Right lobe of liver (tissue), 6 donors: ENCODE data around the gene PAK6. TPM values are rescaled to one million over a fixed set of nuclear protein-coding genes. Genes with fewer than 3 reads are reported as not detected.

Experiments used
- ATAC-seq, 4 donors: fragments of 200-7000 bp; cut with Tn5 transposase; one replicate each; pipeline ENCODE4 v1.9.1; 2020; ENCODE audit warnings: mild to moderate bottlenecking in 4 of 4, moderate library complexity in 4 of 4
- DNase-seq, 3 donors: peaks; one replicate each; pipeline ENCODE4 v3.0.0-alpha.2; 2020
- H3K27ac ChIP-seq, 3 donors: fragments of 200-600 bp; one replicate each; pipeline ENCODE4 v1.8.0; 2022
- H3K27me3 ChIP-seq, 2 donors: fragments of 200-600 bp; one replicate each; pipeline ENCODE4 v1.8.0; 2022
- H3K36me3 ChIP-seq, 4 donors: fragments of 200-600 bp; sonication (generic) in 1 of 4; one replicate each; pipeline versions ENCODE4 v1.5.1 to v1.8.0; 2017 to 2022; ENCODE audit warnings: control low read depth in 1 of 4
- H3K4me1 ChIP-seq, 4 donors: fragments of 200-600 bp; sonication (generic) in 1 of 4; one replicate each; pipeline versions ENCODE4 v1.5.1 to v1.8.0; 2017 to 2022; ENCODE audit warnings: control low read depth in 1 of 4
- H3K4me3 ChIP-seq, 3 donors: fragments of 200-600 bp; one replicate each; pipeline ENCODE4 v1.8.0; 2022
- H3K9me3 ChIP-seq, 4 donors: fragments of 200-600 bp; sonication (generic) in 1 of 4; one replicate each; pipeline versions ENCODE4 v1.5.1 to v1.8.0; 2017 to 2022; ENCODE audit warnings: control low read depth in 1 of 4
- POLR2A ChIP-seq: fragments of 450-650 bp; IDR thresholded peaks from one replicate; pipeline ENCODE4 v1.6.1; 2017; ENCODE audit warnings: antibody characterized with exemption, mild to moderate bottlenecking
- WGBS: methylation state at CpG from one replicate; pipeline ENCODE4 v1.1.6; 2018; ENCODE audit warnings: low coverage, low lambda C conversion rate; ENCODE audit not compliant: insufficient coverage; ENCODE audit errors: missing lambda C conversion rate; 5-methylcytosine and 5-hydroxymethylcytosine counted together
- intact Hi-C, 2 donors: fragments of 100-400 bp; cut with DNase I; formaldehyde crosslinking; loops; one replicate each; pipeline versions ENCODE4 v1.11.2 to v1.14.1; 2022
- total RNA-seq, 6 experiments: library from RNA; depleted of rRNA in 2 of 6; stranded (reverse); fragments of >200 nt in 2 of 6; fragmentation: NEBNext Ultra II Directional in 3 of 6; extraction: Animal tissue kit (Norgen Biotek cat#: 25700) in 3 of 6; gene quantifications; one replicate each; pipeline versions ENCODE4 v1.1.0 to v1.2.4, GENCODE V29; 2016 to 2023
- TF ChIP-seq, protein P1 (sequence below), 4 donors: fragments of 200-600 bp in 3 of 4; fragments of 450-650 bp in 1 of 4; IDR thresholded peaks; one replicate each; pipeline versions ENCODE4 v1.5.1 to v1.8.0; 2016 to 2022; ENCODE audit warnings: antibody characterized with exemption in 4 of 4, mild to moderate bottlenecking in 2 of 4
- donor health status: DM: no; HTN: yes; CAD: no.
- donor health status: DM: no; HTN: no; CAD: no.
- donor health status: DM: no; HTN: no; CAD: no.
- donor health status: DM: no; HTN: yes; CAD: no.
- donor health status: DM: no; HTN: yes; CAD: no.

PAK6 gene
- total RNA-seq, 6 experiments from 2014 or later, result 0.05 to 0.19 (median 0.10) TPM; not detected in 2

- Histone ChIP-seq H3K4me3 (no peak overlapping the region), H3K36me3 (no peaks in the 10 kb centered on the region), H3K27me3 (peaks cover 0 to 17% of the 10 kb centered on the region in 2 donors), H3K4me1 (peaks cover 0 to 14% (median 5%) of the 10 kb centered on the region in 4 donors), H3K27ac (no peak overlapping the region), H3K9me3 (no peaks in the 10 kb centered on the region)
- ATAC-seq (no peak), DNase-seq (no peak)
- intact Hi-C loops, result no loop called here
- 75% methylated on average over 1 of the region's 8 CpGs for WGBS
- no peak for TF ChIP-seq POLR2A
- TF ChIP-seq, protein P1, sequence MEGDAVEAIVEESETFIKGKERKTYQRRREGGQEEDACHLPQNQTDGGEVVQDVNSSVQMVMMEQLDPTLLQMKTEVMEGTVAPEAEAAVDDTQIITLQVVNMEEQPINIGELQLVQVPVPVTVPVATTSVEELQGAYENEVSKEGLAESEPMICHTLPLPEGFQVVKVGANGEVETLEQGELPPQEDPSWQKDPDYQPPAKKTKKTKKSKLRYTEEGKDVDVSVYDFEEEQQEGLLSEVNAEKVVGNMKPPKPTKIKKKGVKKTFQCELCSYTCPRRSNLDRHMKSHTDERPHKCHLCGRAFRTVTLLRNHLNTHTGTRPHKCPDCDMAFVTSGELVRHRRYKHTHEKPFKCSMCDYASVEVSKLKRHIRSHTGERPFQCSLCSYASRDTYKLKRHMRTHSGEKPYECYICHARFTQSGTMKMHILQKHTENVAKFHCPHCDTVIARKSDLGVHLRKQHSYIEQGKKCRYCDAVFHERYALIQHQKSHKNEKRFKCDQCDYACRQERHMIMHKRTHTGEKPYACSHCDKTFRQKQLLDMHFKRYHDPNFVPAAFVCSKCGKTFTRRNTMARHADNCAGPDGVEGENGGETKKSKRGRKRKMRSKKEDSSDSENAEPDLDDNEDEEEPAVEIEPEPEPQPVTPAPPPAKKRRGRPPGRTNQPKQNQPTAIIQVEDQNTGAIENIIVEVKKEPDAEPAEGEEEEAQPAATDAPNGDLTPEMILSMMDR (IDR thresholded peaks at IDR 0.05), result no peak
Observed at GRCh38 chr15:40250304-40250656, 11.4 kb downstream of the PAK6 start.

DNA sequence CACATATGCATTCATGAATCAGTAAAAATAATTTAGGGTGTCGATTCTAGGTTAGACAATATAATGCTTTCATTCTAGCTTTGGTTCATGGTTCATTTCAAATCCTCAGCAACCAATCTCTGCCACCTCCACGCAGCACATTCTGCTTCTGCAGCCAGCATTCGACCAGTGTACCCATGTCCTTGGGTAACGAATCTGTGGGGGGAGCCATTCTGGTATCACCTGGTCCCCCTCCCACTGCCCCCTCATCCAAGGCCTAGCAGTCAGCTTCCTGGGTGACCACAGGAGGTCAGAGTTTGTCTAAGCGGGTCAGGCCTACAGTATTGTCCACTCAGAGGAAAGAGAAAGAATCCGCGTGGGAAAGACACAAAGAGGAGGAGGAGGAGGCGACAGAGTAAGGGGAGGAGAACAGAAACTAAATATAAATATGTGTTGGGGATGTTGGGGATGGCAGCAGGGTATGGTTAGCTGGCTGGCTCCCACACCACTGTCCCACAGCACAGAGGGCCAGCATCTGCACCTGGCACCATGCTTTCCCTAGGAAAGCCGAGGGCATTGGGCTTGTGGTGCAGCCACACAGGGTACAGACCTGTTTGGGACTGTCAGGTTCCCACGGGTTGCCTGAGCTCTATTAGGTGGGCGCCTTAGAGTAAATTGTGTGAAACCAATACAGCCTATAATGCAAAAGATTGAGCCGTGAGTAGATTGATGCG is 12.1 kb downstream of the PAK6 start:
- ATAC-seq (no peak), DNase-seq (peak in 1 of 3 donors; percentile 6)
- H3K27ac ChIP-seq, result no peak overlapping the region
- no peaks in the 10 kb centered on the region for H3K36me3 ChIP-seq
- H3K4me1 ChIP-seq, result peaks cover 0 to 14% (median 5%) of the 10 kb centered on the region in 4 donors
- intact Hi-C loops, result no loop called here
- WGBS, result 87% methylated on average over 11 of the region's 13 CpGs
- no peak for TF ChIP-seq POLR2A
- TF ChIP-seq, protein P1 (IDR thresholded peaks at IDR 0.05), result no peak
- no peak overlapping the region for H3K4me3 ChIP-seq
- H3K9me3 ChIP-seq, result no peaks in the 10 kb centered on the region
- H3K27me3 ChIP-seq, result peaks cover 0 to 17% of the 10 kb centered on the region in 2 donors

DNA sequence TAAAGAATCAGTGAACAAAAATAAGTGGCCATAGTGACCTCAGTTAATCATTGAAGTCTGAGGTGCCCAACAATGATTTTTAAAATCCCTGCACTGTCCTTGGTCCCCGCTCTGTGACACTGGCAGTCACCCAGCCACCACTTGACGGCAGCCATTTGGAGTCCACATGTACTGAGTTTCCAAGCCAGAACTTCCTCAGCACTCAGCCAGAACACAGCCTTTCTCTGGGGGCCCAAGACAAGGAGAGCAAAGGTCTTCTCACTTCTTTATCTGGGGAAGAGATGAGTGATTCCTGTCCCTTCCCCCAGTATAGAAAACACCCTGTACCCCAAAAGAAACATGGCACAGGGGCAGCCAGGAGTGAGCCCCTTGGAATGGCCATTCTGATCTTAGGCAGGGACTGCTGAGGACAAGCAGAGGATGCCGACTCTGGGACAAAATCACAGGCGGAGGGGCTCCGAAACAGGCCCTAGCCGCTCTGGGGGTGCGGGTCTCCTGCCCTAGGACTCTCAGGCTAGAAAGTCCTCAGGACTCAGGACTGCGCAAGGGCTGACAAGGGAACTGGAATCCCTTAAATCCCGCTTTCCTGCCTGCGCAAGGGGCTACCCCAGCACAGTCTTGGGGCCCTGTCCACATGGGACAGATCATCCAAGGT is 12.8 kb downstream of the PAK6 start:
- Histone ChIP-seq H3K27me3 (peaks cover 0 to 17% of the 10 kb centered on the region in 2 donors), H3K36me3 (no peaks in the 10 kb centered on the region), H3K9me3 (no peaks in the 10 kb centered on the region), H3K27ac (no peak overlapping the region), H3K4me1 (peaks cover 0 to 14% (median 5%) of the 10 kb centered on the region in 4 donors), H3K4me3 (no peak overlapping the region)
- intact Hi-C loops, result no loop called here
- TF ChIP-seq POLR2A, result no peak
- TF ChIP-seq, protein P1 (IDR thresholded peaks at IDR 0.05), result no peak
- DNase-seq, result peak in 1 of 3 donors; percentile 10
- 95% methylated on average over 3 of the region's 10 CpGs for WGBS
- no peak for ATAC-seq

- TF ChIP-seq, protein P1 (IDR thresholded peaks at IDR 0.05), result no peak
- TF ChIP-seq POLR2A, result no peak
- Histone ChIP-seq H3K4me3 (peak overlapping the region; percentile 42 to 51 (median 44)), H3K9me3 (no peaks in the 10 kb centered on the region), H3K36me3 (no peaks in the 10 kb centered on the region), H3K27me3 (peaks cover 0 to 17% of the 10 kb centered on the region in 2 donors), H3K27ac (no peak overlapping the region), H3K4me1 (peaks cover 0 to 14% (median 5%) of the 10 kb centered on the region in 4 donors)
- intact Hi-C loops, result no loop called here
- ATAC-seq (no peak), DNase-seq (no peak)
- 0% methylated on average over 2 of the region's 27 CpGs for WGBS
Observed at GRCh38 chr15:40252141-40252437, 13.2 kb downstream of the PAK6 start.
